Neural crest cell (in vitro differentiated cells): ENCODE measurements around the gene DGKG. TPM values are rescaled to one million over a fixed set of nuclear protein-coding genes. Genes with fewer than 3 reads are reported as not detected.

Experiments
- DNase-seq: peaks from one replicate; pipeline ENCODE4 v3.0.0; 2021; ENCODE audit warnings: low read depth, mixed read lengths, low spot score
- H3K27ac Mint-ChIP-seq: one replicate; pipeline ENCODE4 v1.8.0; 2021; ENCODE audit warnings: mild to moderate bottlenecking, mixed read lengths; ENCODE audit not compliant: unreplicated experiment
- H3K27me3 Mint-ChIP-seq: 2 replicates; pipeline ENCODE4 v1.8.0; 2021; ENCODE audit warnings: low read depth, mild to moderate bottlenecking, mixed read lengths
- H3K36me3 Mint-ChIP-seq: 2 replicates; pipeline ENCODE4 v1.8.0; 2021; ENCODE audit warnings: low read depth, mild to moderate bottlenecking, mixed read lengths
- H3K4me1 Mint-ChIP-seq: 2 replicates; pipeline ENCODE4 v1.8.0; 2021; ENCODE audit warnings: mixed read lengths
- H3K4me3 Mint-ChIP-seq: one replicate; pipeline ENCODE4 v1.8.0; 2021; ENCODE audit warnings: mild to moderate bottlenecking, mixed read lengths
- H3K9me3 Mint-ChIP-seq: 2 replicates; pipeline ENCODE4 v1.8.0; 2021; ENCODE audit warnings: mixed read lengths
- CTCF ChIP-seq: fragments of 200-600 bp; sonication (generic); conservative IDR thresholded peaks from 2 replicates; pipeline ENCODE4 v1.5.0; 2021; ENCODE audit warnings: antibody characterized with exemption, mild to moderate bottlenecking
- total RNA-seq: library from RNA; stranded (reverse); gene quantifications from 2 replicates; pipeline ENCODE4 v1.2.1, GENCODE V29; 2021

The DGKG gene
- total RNA-seq, 1 donor from 2014 or later: not detected

DNA sequence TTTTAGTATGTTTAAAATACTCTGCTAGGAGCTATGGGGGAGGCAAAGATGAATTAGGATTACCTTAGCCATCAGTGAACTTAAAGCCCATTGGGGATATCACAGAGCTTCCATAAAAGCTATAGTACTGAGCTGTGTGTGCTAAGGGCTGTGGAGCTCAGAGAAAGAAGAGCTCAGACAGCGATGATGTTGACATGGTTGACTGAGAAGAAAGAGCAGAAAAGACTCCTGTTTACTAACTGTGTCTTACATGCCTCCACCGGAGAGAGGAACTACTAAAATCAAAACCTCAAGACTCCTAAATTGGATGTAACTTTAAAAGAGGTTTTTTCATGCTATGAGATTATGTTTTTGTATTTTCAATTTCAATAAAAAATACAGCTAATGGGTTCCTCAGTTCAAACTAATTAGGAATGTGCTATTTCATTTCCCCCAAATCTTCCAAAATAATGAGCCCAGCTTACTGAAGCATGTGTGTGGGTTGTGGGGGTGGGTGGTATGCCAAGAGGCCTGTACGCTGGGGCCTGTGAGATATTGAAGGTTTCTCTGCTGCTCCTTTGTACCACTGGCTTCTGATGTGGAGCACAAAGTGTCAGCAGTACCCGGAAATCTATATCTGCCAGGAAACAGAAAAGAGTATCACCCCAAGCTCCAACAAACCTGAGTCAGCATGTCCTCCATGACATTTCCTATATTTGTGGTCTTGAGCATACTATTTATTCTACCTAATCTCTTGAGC is 22.7 kb downstream of the DGKG start:
- H3K27me3 Mint-ChIP-seq: peaks cover 12% of the 10 kb centered on the region
- no peak overlapping the region for H3K27ac Mint-ChIP-seq
- no peaks in the 10 kb centered on the region for H3K36me3 Mint-ChIP-seq
- DNase-seq: no peak
- H3K4me3 Mint-ChIP-seq: no peak overlapping the region
- no peak for TF ChIP-seq CTCF
- peaks cover 3% of the 10 kb centered on the region for H3K9me3 Mint-ChIP-seq
- H3K4me1 Mint-ChIP-seq: no peaks in the 10 kb centered on the region

GRCh38 chr3:186333256-186333655 is 28.8 kb downstream of the DGKG start:
- no peaks in the 10 kb centered on the region for H3K36me3 Mint-ChIP-seq
- H3K27me3 Mint-ChIP-seq: peaks cover 18% of the 10 kb centered on the region
- H3K4me1 Mint-ChIP-seq: no peaks in the 10 kb centered on the region
- DNase-seq: no peak
- no peak for TF ChIP-seq CTCF
- H3K9me3 Mint-ChIP-seq: no peaks in the 10 kb centered on the region
- no peak overlapping the region for H3K27ac Mint-ChIP-seq
- no peak overlapping the region for H3K4me3 Mint-ChIP-seq

DNA sequence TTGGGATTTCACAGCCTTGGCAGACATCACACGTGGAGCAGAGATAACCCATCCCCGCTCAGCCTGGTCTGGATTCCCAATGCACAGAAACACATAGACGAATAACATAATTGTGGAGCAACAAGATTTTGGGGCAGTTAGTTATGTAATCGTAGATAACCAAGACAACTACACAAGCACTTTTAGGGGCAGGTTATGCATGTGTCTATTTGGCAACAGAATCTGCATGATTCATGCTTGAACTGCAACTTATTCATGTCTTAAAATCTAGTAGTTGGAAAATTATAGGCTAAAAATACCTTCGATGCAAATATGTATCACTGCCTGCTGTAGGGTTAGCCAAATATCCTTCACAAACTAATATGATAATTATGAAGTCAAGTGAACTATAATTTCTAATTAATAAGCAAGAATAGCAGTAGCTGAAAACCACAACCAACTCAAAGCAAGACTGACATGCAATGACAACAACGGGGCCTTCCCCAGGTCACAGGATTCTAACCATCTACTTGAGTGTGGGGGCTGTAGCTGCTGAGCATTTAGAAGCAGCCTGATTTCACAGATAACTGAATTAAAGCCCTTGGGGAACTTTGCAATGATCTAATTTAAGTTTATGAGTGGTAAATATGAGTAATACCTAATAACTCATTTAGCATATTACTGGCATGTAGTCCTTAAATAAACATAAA is 31.1 kb downstream of the DGKG start:
- no peak for DNase-seq
- no peak for TF ChIP-seq CTCF
- H3K9me3 Mint-ChIP-seq: no peaks in the 10 kb centered on the region
- H3K27me3 Mint-ChIP-seq: peaks cover 26% of the 10 kb centered on the region
- no peaks in the 10 kb centered on the region for H3K36me3 Mint-ChIP-seq
- H3K4me1 Mint-ChIP-seq: no peaks in the 10 kb centered on the region
- H3K4me3 Mint-ChIP-seq: no peak overlapping the region
- H3K27ac Mint-ChIP-seq: no peak overlapping the region

DNA sequence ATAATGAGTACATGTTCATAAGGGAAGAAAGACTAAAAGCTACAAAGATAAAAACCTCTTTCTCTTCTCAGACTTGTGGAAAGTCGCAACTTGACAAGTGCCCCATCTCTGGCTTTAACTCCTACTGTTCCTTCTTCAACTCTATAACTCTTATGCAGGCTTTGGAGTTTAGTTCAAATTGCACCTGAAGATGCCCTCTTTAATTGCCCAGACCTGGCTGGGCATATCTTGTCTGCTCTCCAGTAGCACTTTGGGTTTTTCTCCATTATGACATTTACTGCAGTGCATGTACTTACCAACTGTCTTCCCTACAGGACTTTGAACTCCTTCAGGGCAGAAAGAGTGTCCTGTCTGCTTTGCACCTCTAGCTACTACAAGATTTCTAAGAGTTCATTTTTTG is 32.4 kb downstream of the DGKG start:
- H3K4me1 Mint-ChIP-seq: no peaks in the 10 kb centered on the region
- peaks cover 32% of the 10 kb centered on the region for H3K27me3 Mint-ChIP-seq
- no peak for TF ChIP-seq CTCF
- no peak for DNase-seq
- H3K36me3 Mint-ChIP-seq: no peaks in the 10 kb centered on the region
- H3K9me3 Mint-ChIP-seq: no peaks in the 10 kb centered on the region
- H3K4me3 Mint-ChIP-seq: no peak overlapping the region
- no peak overlapping the region for H3K27ac Mint-ChIP-seq

DNA sequence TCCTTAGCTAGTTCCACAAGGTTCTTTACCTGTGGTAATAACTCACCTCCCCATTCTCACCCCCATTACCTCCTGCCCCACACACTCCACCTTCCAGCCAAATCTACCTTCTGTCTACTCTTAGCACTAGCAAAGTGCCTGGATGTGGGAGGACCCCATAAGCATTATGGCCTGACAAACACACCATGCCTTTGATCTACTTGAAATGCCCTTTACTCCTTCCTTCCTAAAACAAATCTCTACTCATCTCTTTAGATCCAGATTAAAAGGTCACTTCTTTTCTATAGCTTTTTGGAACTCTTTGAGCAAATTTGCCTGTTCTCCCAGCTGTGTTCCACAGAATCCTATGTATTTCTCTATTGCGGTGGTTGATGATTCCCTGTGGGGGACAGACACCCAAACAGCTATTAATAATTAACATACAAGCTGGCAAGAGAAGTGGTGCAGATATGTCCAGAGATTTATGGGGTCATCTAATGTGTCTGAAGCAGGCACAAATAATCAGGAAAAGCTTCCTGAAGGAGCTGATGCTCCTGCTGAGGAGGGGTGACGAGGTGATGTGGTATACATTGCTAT is 34.0 kb downstream of the DGKG start:
- no peak for TF ChIP-seq CTCF
- H3K27ac Mint-ChIP-seq: no peak overlapping the region
- no peaks in the 10 kb centered on the region for H3K4me1 Mint-ChIP-seq
- H3K27me3 Mint-ChIP-seq: peaks cover 32% of the 10 kb centered on the region
- H3K9me3 Mint-ChIP-seq: no peaks in the 10 kb centered on the region
- no peak for DNase-seq
- H3K36me3 Mint-ChIP-seq: no peaks in the 10 kb centered on the region
- no peak overlapping the region for H3K4me3 Mint-ChIP-seq
